Stomach (tissue), 9 donors: ENCODE data around the gene KDM2A. TPM values are rescaled to one million over a fixed set of nuclear protein-coding genes. Genes with fewer than 3 reads are reported as not detected.
A peak's percentile ranks its signal among the peaks of the same experiment; 100 is the strongest.
"Not testable (repeated sequence)": the region's sequence is repeated elsewhere in the genome, so short reads cannot be mapped to it uniquely, and the experiment has no call there.

ENCODE experiments used
- DNase-seq, 2 donors: peaks; one replicate each; pipeline versions ENCODE4 v3.0.0 to v3.0.0-alpha.2; 2013 to 2019
- H3K27ac ChIP-seq, 5 donors: fragments of 200-600 bp in 4 of 5; sonication (generic) in 4 of 5; one replicate each; pipeline ENCODE4 v1.5.1; 2013 to 2019; ENCODE audit warnings: mild to moderate bottlenecking in 1 of 5, moderate library complexity in 1 of 5
- H3K27me3 ChIP-seq, 3 donors: fragments of 200-600 bp; sonication (generic); one replicate each; pipeline ENCODE4 v1.5.1; 2017 to 2019; ENCODE audit warnings: mixed run types in 1 of 3
- H3K36me3 ChIP-seq, 4 donors: fragments of 200-600 bp; sonication (generic); 1 replicate in 3 of 4; 2 replicates in 1 of 4; pipeline ENCODE4 v1.5.1; 2016 to 2019
- H3K4me1 ChIP-seq, 4 donors: fragments of 200-600 bp; sonication (generic); one replicate each; pipeline ENCODE4 v1.5.1; 2016 to 2019
- H3K4me3 ChIP-seq, 4 donors: fragments of 200-600 bp; sonication (generic) in 3 of 4; one replicate each; pipeline ENCODE4 v1.5.1; 2016 to 2019; ENCODE audit warnings: mild to moderate bottlenecking in 1 of 4
- H3K9me3 ChIP-seq, 4 donors: fragments of 200-600 bp; sonication (generic); one replicate each; pipeline ENCODE4 v1.5.1; 2016 to 2019
- EP300 ChIP-seq: sonication (generic); formaldehyde crosslinking; IDR thresholded peaks from one replicate; pipeline ENCODE4 v1.6.1; 2017; ENCODE audit warnings: antibody characterized with exemption
- POLR2A ChIP-seq, 4 donors: fragments of 450-650 bp; IDR thresholded peaks; one replicate each; pipeline ENCODE4 v1.6.1; 2016; ENCODE audit warnings: antibody characterized with exemption in 4 of 4, control low read depth in 2 of 4, mild to moderate bottlenecking in 1 of 4, moderate library complexity in 1 of 4
- POLR2AphosphoS5 ChIP-seq, 3 donors: sonication (generic); formaldehyde crosslinking; IDR thresholded peaks; one replicate each; pipeline ENCODE4 v1.6.1; 2016; ENCODE audit warnings: antibody characterized with exemption in 3 of 3
- WGBS, 5 donors: extraction: QIAGEN DNeasy Blood & Tissue Kit in 3 of 5; methylation state at CpG; one replicate each; pipeline versions ENCODE4 v1.1.5 to v1.1.7; 2013 to 2018; 5-methylcytosine and 5-hydroxymethylcytosine counted together
- intact Hi-C: fragments of 100-400 bp; cut with DNase I; formaldehyde crosslinking; loops from one replicate; pipeline ENCODE4 v1.15.1; 2023; ENCODE audit warnings: low total_unique reads
- polyA plus RNA-seq, 3 donors: library from polyadenylated mRNA; stranded (reverse); fragments of 200-250 nt; gene quantifications; one replicate each; pipeline ENCODE4 v1.2.3, GENCODE V29; 2013
- total RNA-seq, 5 donors: library from RNA; depleted of rRNA; stranded (reverse); fragments of >200 nt; gene quantifications; one replicate each; pipeline versions ENCODE4 v1.1.0 to v1.2.3, GENCODE V29; 2014 to 2016
- TF ChIP-seq, protein P1 (sequence below), 7 experiments: fragments of 450-650 bp in 4 of 7; fragments of 200-600 bp in 3 of 7; sonication (generic) in 3 of 7; IDR thresholded peaks; one replicate each; pipeline ENCODE4 v1.5.1; 2016 to 2019; ENCODE audit warnings: antibody characterized with exemption in 7 of 7, control low read depth in 2 of 7, mild to moderate bottlenecking in 1 of 7
- donor health status: healthy with polysubstance abuse.
- donor health status: Bipolar disorder and iron deficiency.
- donor health status: healthy.

Gene KDM2A
- total and polyA plus RNA-seq, 8 donors, result 15.4 to 125 (median 70.3) TPM

GRCh38 chr11:67120456-67120855 is 1.4 kb downstream of the KDM2A start:
- no peak for DNase-seq
- Histone ChIP-seq H3K9me3 (no peaks in the 10 kb centered on the region), H3K27ac (peak overlapping the region; percentile 70 to 100 (median 97)), H3K36me3 (peaks cover 0 to 25% (median 20%) of the 10 kb centered on the region in 4 donors), H3K4me1 (peaks cover 24 to 66% (median 47%) of the 10 kb centered on the region in 4 donors), H3K4me3 (peak overlapping the region; percentile 85 to 99 (median 97)), H3K27me3 (no peaks in the 10 kb centered on the region)
- WGBS, 5 donors, result 0 to 1% (median 1%) methylated on average over 12 of the region's 12 CpGs
- intact Hi-C loops, result no loop called here
- TF ChIP-seq EP300, result no peak
- no peak for TF ChIP-seq POLR2A (IDR thresholded peaks at IDR 0.05)
- TF ChIP-seq POLR2AphosphoS5 (IDR thresholded peaks at IDR 0.05), result no peak
- TF ChIP-seq, protein P1, sequence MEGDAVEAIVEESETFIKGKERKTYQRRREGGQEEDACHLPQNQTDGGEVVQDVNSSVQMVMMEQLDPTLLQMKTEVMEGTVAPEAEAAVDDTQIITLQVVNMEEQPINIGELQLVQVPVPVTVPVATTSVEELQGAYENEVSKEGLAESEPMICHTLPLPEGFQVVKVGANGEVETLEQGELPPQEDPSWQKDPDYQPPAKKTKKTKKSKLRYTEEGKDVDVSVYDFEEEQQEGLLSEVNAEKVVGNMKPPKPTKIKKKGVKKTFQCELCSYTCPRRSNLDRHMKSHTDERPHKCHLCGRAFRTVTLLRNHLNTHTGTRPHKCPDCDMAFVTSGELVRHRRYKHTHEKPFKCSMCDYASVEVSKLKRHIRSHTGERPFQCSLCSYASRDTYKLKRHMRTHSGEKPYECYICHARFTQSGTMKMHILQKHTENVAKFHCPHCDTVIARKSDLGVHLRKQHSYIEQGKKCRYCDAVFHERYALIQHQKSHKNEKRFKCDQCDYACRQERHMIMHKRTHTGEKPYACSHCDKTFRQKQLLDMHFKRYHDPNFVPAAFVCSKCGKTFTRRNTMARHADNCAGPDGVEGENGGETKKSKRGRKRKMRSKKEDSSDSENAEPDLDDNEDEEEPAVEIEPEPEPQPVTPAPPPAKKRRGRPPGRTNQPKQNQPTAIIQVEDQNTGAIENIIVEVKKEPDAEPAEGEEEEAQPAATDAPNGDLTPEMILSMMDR (IDR thresholded peaks at IDR 0.05), result no peak

GRCh38 chr11:67120881-67121710 is 2.0 kb downstream of the KDM2A start:
- peak; percentile 45 to 70 for DNase-seq
- peaks cover 24 to 62% (median 47%) of the 10 kb centered on the region in 4 donors for H3K4me1 ChIP-seq
- H3K36me3 ChIP-seq, result peaks cover 3 to 32% (median 27%) of the 10 kb centered on the region in 4 donors
- peak overlapping the region; percentile 70 to 100 (median 97) for H3K27ac ChIP-seq
- no peaks in the 10 kb centered on the region for H3K27me3 ChIP-seq
- intact Hi-C loops, result no loop called here
- 5 to 7% (median 6%) methylated on average over 9 of the region's 9 CpGs for WGBS, 5 donors
- no peaks in the 10 kb centered on the region for H3K9me3 ChIP-seq
- peak overlapping the region; percentile 85 to 99 (median 97) for H3K4me3 ChIP-seq
- TF ChIP-seq EP300 (no peak), POLR2AphosphoS5 (IDR thresholded peaks at IDR 0.05) (peak in 2 of 3 donors; percentile 32 to 50), POLR2A (IDR thresholded peaks at IDR 0.05) (no peak)
- TF ChIP-seq, protein P1 (IDR thresholded peaks at IDR 0.05), result no peak

DNA sequence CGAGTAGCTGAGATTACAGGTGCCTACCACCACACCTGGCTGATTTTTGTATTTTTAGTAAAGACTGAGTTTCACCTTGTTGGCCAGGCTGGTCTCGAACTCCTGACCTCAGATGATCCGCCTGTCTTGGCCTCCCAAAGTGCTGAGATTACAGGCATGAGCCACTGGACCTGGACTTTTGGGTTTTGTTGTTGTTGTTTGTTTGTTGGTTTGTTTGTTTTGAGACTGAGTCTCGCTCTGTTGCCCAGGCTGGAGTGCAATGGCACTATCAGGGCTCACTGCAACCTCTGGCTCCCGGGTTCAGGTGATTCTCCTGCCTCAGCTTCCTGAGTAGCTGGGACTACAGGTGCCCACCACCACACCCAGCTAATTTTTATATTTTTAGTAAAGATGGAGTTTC is 4.7 kb downstream of the KDM2A start:
- DNase-seq, H3K27me3 ChIP-seq, H3K9me3 ChIP-seq, H3K27ac ChIP-seq, H3K4me3 ChIP-seq, intact Hi-C loops: not testable (repeated sequence)
- peaks cover 12 to 64% (median 43%) of the 10 kb centered on the region in 4 donors for H3K4me1 ChIP-seq
- H3K36me3 ChIP-seq, result peaks cover 6 to 56% (median 43%) of the 10 kb centered on the region in 4 donors
- WGBS, 5 donors, result 83 to 94% (median 90%) methylated on average over 5 of the region's 5 CpGs

DNA sequence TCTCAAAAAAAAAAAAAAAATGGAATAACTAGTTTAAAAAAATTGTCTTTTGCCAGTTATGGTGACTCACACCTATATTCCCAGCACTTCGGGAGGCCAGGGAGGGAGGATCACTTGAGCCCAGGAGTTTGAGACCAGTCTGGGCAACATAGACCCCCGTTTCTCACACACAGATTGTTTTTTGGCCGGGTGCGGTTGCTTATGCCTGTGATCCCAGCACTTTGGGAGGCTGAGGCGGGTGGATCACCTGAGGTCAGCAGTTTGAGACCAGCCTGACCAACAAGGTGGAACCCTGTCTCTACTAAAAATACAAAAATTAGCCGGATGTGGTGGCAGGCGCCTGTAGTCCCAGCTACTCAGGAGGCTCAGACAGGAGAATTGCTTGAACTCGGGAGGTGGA is 7.2 kb downstream of the KDM2A start:
- H3K27me3 ChIP-seq, intact Hi-C loops: not testable (repeated sequence)
- WGBS, 5 donors, result 91 to 97% (median 94%) methylated on average over 8 of the region's 8 CpGs

GRCh38 chr11:67126986-67127385 is 7.9 kb downstream of the KDM2A start:
- peaks cover 6 to 84% (median 65%) of the 10 kb centered on the region in 4 donors for H3K36me3 ChIP-seq
- 68 to 80% (median 78%) methylated on average over 4 of the region's 4 CpGs for WGBS, 5 donors
- intact Hi-C loops, result no loop called here
- DNase-seq, result peak in 1 of 2 donors; percentile 16
- H3K9me3 ChIP-seq, result no peaks in the 10 kb centered on the region
- H3K4me1 ChIP-seq, result peaks cover 18 to 82% (median 55%) of the 10 kb centered on the region in 4 donors
- H3K4me3 ChIP-seq, result no peak overlapping the region
- TF ChIP-seq POLR2A (IDR thresholded peaks at IDR 0.05) (no peak), EP300 (no peak), POLR2AphosphoS5 (IDR thresholded peaks at IDR 0.05) (no peak)
- TF ChIP-seq, protein P1 (IDR thresholded peaks at IDR 0.05), result no peak
- H3K27ac ChIP-seq, result no peak overlapping the region
- H3K27me3 ChIP-seq, result no peaks in the 10 kb centered on the region

More for the DNA sequence above, 7.2 kb downstream of the KDM2A start:
- not testable (repeated sequence) for H3K9me3 ChIP-seq, H3K27ac ChIP-seq, H3K4me3 ChIP-seq
- DNase-seq, result peak in 1 of 2 donors; percentile 11
- peaks cover 23 to 85% (median 58%) of the 10 kb centered on the region in 4 donors for H3K4me1 ChIP-seq
- peaks cover 6 to 77% (median 59%) of the 10 kb centered on the region in 4 donors for H3K36me3 ChIP-seq

- H3K27ac ChIP-seq, H3K4me3 ChIP-seq, intact Hi-C loops, H3K27me3 ChIP-seq, H3K9me3 ChIP-seq: not testable (repeated sequence)
- WGBS, 5 donors, result 92 to 96% (median 92%) methylated on average over 8 to 10 of the region's 10 CpGs
- Histone ChIP-seq H3K36me3 (peaks cover 34 to 94% (median 80%) of the 10 kb centered on the region in 4 donors), H3K4me1 (peaks cover 12 to 51% (median 34%) of the 10 kb centered on the region in 4 donors)
- DNase-seq, result peak in 1 of 2 donors; percentile 16
Observed at GRCh38 chr11:67130861-67131260, 11.8 kb downstream of the KDM2A start.
